ENCODE data around the gene CLIP4. TPM values are rescaled to one million over a fixed set of nuclear protein-coding genes. Genes with fewer than 3 reads are reported as not detected.

The CLIP4 gene
- total RNA-seq, 1 donor from 2014 or later = 8.1 TPM

Other genes with a start within 250 kb of the CLIP4 start
- gene TRMT61B, start 245.1 kb upstream of the CLIP4 start, total RNA-seq = 8.5 and 9.4 TPM in 2 replicates
- gene WDR43, start 220.7 kb upstream of the CLIP4 start, total RNA-seq = 35.9 and 49.6 TPM in 2 replicates
- gene TOGARAM2, start 134.1 kb upstream of the CLIP4 start, total RNA-seq = under 0.01 and 0.13 TPM in 2 replicates
- gene PCARE, start 40.9 kb upstream of the CLIP4 start, total RNA-seq = not detected in 2 replicates

Data from dermis microvascular lymphatic vessel endothelial cell (primary cell).